ENCODE measurements around the gene SEMA6A.

DNA sequence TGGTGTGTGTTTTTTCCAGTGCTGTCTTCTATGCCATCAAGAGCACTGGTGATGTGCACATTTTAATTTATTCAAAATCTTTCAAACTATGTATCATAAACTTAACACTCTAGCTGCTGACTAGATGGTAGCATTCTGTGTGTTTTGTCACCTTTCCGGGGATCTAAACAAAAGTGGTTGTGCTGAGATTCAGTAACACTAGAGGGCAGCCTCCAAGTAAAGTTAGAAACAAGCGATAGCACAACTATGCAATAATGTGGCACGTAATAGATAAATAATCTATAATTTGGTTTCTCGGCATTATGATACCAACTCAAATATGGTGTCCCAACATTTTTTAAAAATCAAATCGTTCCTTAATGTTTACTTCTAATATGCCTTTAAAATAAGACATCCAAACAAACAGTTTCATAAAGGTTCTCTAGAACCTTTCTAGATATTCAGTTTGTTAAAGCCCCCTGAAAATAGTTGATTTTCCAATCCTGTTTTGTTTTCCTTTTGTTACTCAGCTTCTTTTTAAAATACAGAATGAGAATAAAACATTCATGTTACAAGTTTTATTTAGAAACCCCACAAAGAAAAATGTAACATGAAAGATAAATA lies 16.9 kb downstream of the SEMA6A start:
- TF ChIP-seq, protein P1, sequence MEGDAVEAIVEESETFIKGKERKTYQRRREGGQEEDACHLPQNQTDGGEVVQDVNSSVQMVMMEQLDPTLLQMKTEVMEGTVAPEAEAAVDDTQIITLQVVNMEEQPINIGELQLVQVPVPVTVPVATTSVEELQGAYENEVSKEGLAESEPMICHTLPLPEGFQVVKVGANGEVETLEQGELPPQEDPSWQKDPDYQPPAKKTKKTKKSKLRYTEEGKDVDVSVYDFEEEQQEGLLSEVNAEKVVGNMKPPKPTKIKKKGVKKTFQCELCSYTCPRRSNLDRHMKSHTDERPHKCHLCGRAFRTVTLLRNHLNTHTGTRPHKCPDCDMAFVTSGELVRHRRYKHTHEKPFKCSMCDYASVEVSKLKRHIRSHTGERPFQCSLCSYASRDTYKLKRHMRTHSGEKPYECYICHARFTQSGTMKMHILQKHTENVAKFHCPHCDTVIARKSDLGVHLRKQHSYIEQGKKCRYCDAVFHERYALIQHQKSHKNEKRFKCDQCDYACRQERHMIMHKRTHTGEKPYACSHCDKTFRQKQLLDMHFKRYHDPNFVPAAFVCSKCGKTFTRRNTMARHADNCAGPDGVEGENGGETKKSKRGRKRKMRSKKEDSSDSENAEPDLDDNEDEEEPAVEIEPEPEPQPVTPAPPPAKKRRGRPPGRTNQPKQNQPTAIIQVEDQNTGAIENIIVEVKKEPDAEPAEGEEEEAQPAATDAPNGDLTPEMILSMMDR (IDR thresholded peaks at IDR 0.05; ENCODE audit: insufficient read depth, low read length), result no peak
- no peak for TF ChIP-seq POLR2AphosphoS5 (IDR thresholded peaks at IDR 0.05; ENCODE audit: low read depth)
